Measurements from ENCODE around the gene ADAMTS12. TPM values are rescaled to one million over a fixed set of nuclear protein-coding genes. Genes with fewer than 3 reads are reported as not detected.

The ADAMTS12 gene
- total RNA-seq, 1 experiment from 2014 or later, result not detected

- BruUV-seq (replicated peaks), result no TSS peak
These were observed 402.2 kb downstream of the ADAMTS12 start for GRCh38 chr5:33489481-33490067.

GRCh38 chr5:33488558-33489355, 403.0 kb downstream of the ADAMTS12 start:
- Mint-ChIP-seq H3K4me1 (ENCODE audit: low read depth, unreplicated experiment) (peaks cover 16% of the 10 kb centered on the region), H3K9me3 (ENCODE audit: unreplicated experiment) (peaks cover 27% of the 10 kb centered on the region), H3K27ac (ENCODE audit: unreplicated experiment) (no peak overlapping the region), H3K4me3 (ENCODE audit: unreplicated experiment) (no peak overlapping the region), H3K27me3 (ENCODE audit: insufficient read depth, unreplicated experiment) (no peaks in the 10 kb centered on the region), H3K36me3 (ENCODE audit: insufficient read depth, unreplicated experiment) (no peaks in the 10 kb centered on the region)
- ChIA-PET POLR2A (no interaction called here), CTCF (no interaction called here)
- Histone ChIP-seq H3K4me1 (peaks cover 17% of the 10 kb centered on the region; the same call in 1 of the 2 replicates), H3K36me3 (ENCODE audit: control insufficient read depth, insufficient read depth, low read length) (no peaks in the 10 kb centered on the region), H3K27me3 (replicated peaks; ENCODE audit: control insufficient read depth, insufficient read depth, low read length) (no peaks in the 10 kb centered on the region), H3K9me3 (no peaks in the 10 kb centered on the region), H3K4me3 (ENCODE audit: low read depth, low read length) (no peak overlapping the region)
- TF ChIP-seq CTCF (IDR thresholded peaks at IDR 0.05; ENCODE audit: insufficient read depth in 1 of 2, low read depth in 1 of 2, low read length in 1 of 2, severe bottlenecking in 1 of 2, unreplicated experiment in 1 of 2), result no peak
- no peak for DNase-seq
- intact Hi-C loops (cut with micrococcal nuclease; ENCODE audit: unreplicated experiment), result no loop called here
- no TSS peak for BruUV-seq (replicated peaks)

More at GRCh38 chr5:33489481-33490067, 402.2 kb downstream of the ADAMTS12 start:
- Histone ChIP-seq H3K9me3 (no peaks in the 10 kb centered on the region), H3K27me3 (replicated peaks; ENCODE audit: control insufficient read depth, insufficient read depth, low read length) (no peaks in the 10 kb centered on the region), H3K4me3 (ENCODE audit: low read depth, low read length) (no peak overlapping the region), H3K36me3 (ENCODE audit: control insufficient read depth, insufficient read depth, low read length) (no peaks in the 10 kb centered on the region), H3K4me1 (peaks cover 17% of the 10 kb centered on the region; the same call in 1 of the 2 replicates)
- Mint-ChIP-seq H3K27ac (ENCODE audit: unreplicated experiment) (no peak overlapping the region), H3K4me3 (ENCODE audit: unreplicated experiment) (no peak overlapping the region), H3K9me3 (ENCODE audit: unreplicated experiment) (peaks cover 27% of the 10 kb centered on the region), H3K27me3 (ENCODE audit: insufficient read depth, unreplicated experiment) (no peaks in the 10 kb centered on the region), H3K36me3 (ENCODE audit: insufficient read depth, unreplicated experiment) (no peaks in the 10 kb centered on the region), H3K4me1 (ENCODE audit: low read depth, unreplicated experiment) (peaks cover 16% of the 10 kb centered on the region)
- no peak for DNase-seq
- CTCF ChIA-PET, result no interaction called here
- intact Hi-C loops (cut with micrococcal nuclease; ENCODE audit: unreplicated experiment), result no loop called here
- TF ChIP-seq CTCF (IDR thresholded peaks at IDR 0.05; ENCODE audit: insufficient read depth in 1 of 2, low read depth in 1 of 2, low read length in 1 of 2, severe bottlenecking in 1 of 2, unreplicated experiment in 1 of 2), result no peak
- POLR2A ChIA-PET, result no interaction called here

GRCh38 chr5:33487236-33487635, 404.6 kb downstream of the ADAMTS12 start:
- intact Hi-C loops (cut with micrococcal nuclease; ENCODE audit: unreplicated experiment), result no loop called here
- H3K36me3 ChIP-seq (ENCODE audit: control insufficient read depth, insufficient read depth, low read length), result no peaks in the 10 kb centered on the region
- no peak overlapping the region for H3K4me3 ChIP-seq (ENCODE audit: low read depth, low read length)
- no peak overlapping the region for H3K4me3 Mint-ChIP-seq (ENCODE audit: unreplicated experiment)
- H3K27ac Mint-ChIP-seq (ENCODE audit: unreplicated experiment), result no peak overlapping the region
- no peaks in the 10 kb centered on the region for H3K27me3 Mint-ChIP-seq (ENCODE audit: insufficient read depth, unreplicated experiment)
- BruUV-seq (replicated peaks), result no TSS peak
- no peak for DNase-seq
- ChIA-PET CTCF (no interaction called here), POLR2A (no interaction called here)
- H3K9me3 Mint-ChIP-seq (ENCODE audit: unreplicated experiment), result peaks cover 27% of the 10 kb centered on the region
- H3K9me3 ChIP-seq, result no peaks in the 10 kb centered on the region
- H3K27me3 ChIP-seq (replicated peaks; ENCODE audit: control insufficient read depth, insufficient read depth, low read length), result no peaks in the 10 kb centered on the region
- peaks cover 14% of the 10 kb centered on the region for H3K4me1 Mint-ChIP-seq (ENCODE audit: low read depth, unreplicated experiment)
- TF ChIP-seq CTCF (IDR thresholded peaks at IDR 0.05; ENCODE audit: insufficient read depth in 1 of 2, low read depth in 1 of 2, low read length in 1 of 2, severe bottlenecking in 1 of 2, unreplicated experiment in 1 of 2), result no peak
- peaks cover 12% of the 10 kb centered on the region; the same call in 1 of the 2 replicates for H3K4me1 ChIP-seq
- H3K36me3 Mint-ChIP-seq (ENCODE audit: insufficient read depth, unreplicated experiment), result no peaks in the 10 kb centered on the region
